H1 (cell line): ENCODE data around the gene MS4A8. TPM values are rescaled to one million over a fixed set of nuclear protein-coding genes. Genes with fewer than 3 reads are reported as not detected.

ENCODE experiments used
- BCL11A ChIP-seq, 2 experiments: IDR thresholded peaks; one replicate each; pipeline ENCODE4 v1.6.1; 2011; ENCODE audit warnings: low read depth in 2 of 2, low read length in 2 of 2, mild to moderate bottlenecking in 2 of 2
- E2F6 ChIP-seq: IDR thresholded peaks from 2 replicates; pipeline ENCODE4 v1.6.1; 2012; ENCODE audit warnings: inconsistent platforms
- JUND ChIP-seq: IDR thresholded peaks from 2 replicates; pipeline ENCODE4 v1.6.1; 2011; ENCODE audit warnings: mild to moderate bottlenecking, improper control_type of control experiment, low read length
- SRF ChIP-seq: IDR thresholded peaks from 2 replicates; pipeline ENCODE4 v1.6.1; 2011; ENCODE audit warnings: mild to moderate bottlenecking, low read depth, low read length, moderate library complexity
- polyA plus RNA-seq, 7 experiments: library from polyadenylated mRNA; depleted of rRNA in 3 of 7; stranded (reverse) in 5 of 7; unstranded in 2 of 7; fragments of >200 nt in 5 of 7; fragments of 200-250 nt in 2 of 7; gene quantifications; 1 replicate in 5 of 7; 2 replicates in 1 of 7; 4 replicates in 1 of 7; pipeline versions ENCODE4 v1.2.1 to v1.2.3, GENCODE V29; 2011 to 2013; ENCODE audit warnings: missing spikeins in 2 of 7, mixed read lengths in 2 of 7
- total RNA-seq: library from RNA; stranded (reverse); fragmentation: NEBNext Ultra II Directional; extraction: Animal tissue kit (Norgen Biotek cat#: 25700); gene quantifications from 2 replicates; pipeline ENCODE4 v1.2.1, GENCODE V29; 2021

The MS4A8 gene
- total and polyA plus RNA-seq, 2 of the 8 experiments (the other 6 are each of a cell fraction or from before 2014, with no cell fraction given) = not detected

GRCh38 chr11:60701469-60701818 lies 2.0 kb downstream of the MS4A8 start (continued):
- TF ChIP-seq E2F6 (no peak), JUND (no peak), SRF (no peak), BCL11A (IDR thresholded peaks at IDR 0.05; ENCODE audit: low read depth in 2 of 2, low read length in 2 of 2) (no peak)
